Muscle of arm (tissue), 12 donors: ENCODE results near the gene SLC25A25. TPM values are rescaled to one million over a fixed set of nuclear protein-coding genes. Genes with fewer than 3 reads are reported as not detected.

Experiments
- DNase-seq: peaks from one replicate; pipeline ENCODE4 v3.0.0-alpha.2; 2013
- polyA plus RNA-seq, 12 donors: library from polyadenylated mRNA; unstranded; fragments of 120-200 nt; gene quantifications; one replicate each; pipeline ENCODE4 v1.2.1, GENCODE V29; 2013; ENCODE audit not compliant: insufficient read length in 12 of 12

The SLC25A25 gene
- polyA plus RNA-seq, 12 donors = 10.8 to 15.3 (median 11.6) TPM; not detected in 1

DNA sequence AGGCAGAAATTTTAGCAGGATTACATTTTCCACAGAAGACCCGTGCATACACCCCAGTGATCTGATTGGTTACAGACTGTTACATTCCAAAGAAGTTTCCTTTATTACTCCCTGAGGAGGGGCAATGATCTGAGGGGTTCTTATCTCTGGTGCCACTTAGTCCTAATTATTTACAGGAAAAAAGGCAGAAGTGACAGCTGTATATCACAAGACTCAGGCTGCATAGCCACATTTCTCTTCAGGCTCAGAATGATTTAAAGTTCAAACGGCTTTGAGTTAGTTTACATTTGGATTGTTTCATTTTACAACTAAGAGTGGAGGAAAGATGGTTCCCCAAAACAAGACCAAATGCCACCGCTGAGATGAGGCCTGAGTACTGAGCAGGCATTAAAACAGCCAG lies 18.2 kb upstream of the SLC25A25 start:
- no peak for DNase-seq

- DNase-seq = no peak
Observed at GRCh38 chr9:128051932-128052709, 15.9 kb upstream of the SLC25A25 start.

DNA sequence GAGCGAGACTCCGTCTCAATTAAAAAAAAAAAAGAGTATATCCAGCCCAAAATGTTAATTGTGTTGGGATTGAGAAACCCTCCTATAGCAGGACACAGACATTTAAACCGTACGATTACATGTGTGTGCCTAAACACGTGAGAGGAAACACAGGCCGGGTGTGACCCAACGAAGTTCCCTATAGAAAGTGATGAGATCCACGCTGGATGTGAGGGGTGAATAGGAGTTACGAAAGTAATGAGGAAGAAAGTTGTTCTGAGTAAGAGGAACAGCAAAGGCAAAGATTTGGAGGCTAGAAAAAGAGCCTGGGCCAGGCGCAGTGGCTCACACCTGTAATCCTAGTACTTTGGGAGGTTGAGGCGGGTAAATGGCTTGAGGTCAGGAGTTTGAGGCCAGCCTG lies 14.5 kb upstream of the SLC25A25 start:
- DNase-seq = no peak

DNA sequence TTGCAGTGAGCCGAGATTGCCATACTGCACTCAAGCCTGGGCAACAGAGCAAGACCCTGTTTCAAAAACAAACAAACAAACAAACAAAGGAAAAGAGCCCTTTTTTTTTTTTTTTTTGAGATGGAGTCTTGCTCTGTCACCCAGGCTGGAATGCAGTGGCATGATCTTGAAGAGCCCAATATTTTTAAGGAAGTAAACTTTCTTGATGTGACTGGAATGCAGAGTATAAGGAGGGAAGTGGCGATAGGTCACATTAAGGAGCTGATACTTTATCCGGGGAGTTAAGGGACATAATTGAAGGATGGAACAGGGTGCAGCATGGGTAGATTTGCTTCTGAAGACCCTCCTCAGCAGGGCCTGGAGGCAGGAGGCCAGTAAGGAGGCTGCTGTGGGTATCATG lies 13.9 kb upstream of the SLC25A25 start:
- no peak for DNase-seq

DNA sequence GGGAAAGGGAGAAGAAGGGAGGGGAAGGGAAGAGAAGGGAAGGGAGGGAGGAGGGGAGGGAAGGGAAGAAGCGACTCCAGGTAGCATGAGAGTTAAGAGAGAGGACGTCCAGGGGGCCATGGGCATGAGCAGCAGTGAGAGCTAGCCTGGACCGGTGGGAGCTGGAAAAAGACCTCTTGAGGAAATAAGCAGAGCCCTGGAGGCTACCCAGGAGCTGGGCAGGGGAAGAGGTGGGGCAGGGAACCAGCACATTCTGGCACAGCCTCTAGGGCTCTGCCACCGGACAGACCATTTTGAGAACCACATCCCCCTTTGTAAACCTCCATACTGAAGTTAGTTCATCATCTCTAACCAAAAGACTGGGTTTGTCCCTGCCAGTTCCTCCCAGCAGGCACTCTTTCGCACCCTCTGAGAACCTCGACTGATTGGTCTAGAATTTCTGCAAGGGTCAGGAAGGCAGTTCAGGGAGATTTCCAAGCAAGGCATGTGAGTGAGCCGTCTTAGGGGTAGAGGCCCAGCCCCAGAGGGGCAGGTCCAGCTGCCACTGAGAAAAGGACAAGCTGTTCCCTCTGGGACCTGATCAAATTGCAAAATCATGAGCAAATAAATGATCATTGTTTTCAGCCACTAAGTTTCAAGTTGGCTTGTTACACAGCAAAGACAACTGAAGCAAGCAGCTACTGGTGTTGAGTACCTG lies 12.5 kb upstream of the SLC25A25 start:
- no peak for DNase-seq

GRCh38 chr9:128056086-128056485 lies 11.9 kb upstream of the SLC25A25 start:
- DNase-seq = no peak

GRCh38 chr9:128056887-128057723 lies 10.9 kb upstream of the SLC25A25 start:
- no peak for DNase-seq

DNA sequence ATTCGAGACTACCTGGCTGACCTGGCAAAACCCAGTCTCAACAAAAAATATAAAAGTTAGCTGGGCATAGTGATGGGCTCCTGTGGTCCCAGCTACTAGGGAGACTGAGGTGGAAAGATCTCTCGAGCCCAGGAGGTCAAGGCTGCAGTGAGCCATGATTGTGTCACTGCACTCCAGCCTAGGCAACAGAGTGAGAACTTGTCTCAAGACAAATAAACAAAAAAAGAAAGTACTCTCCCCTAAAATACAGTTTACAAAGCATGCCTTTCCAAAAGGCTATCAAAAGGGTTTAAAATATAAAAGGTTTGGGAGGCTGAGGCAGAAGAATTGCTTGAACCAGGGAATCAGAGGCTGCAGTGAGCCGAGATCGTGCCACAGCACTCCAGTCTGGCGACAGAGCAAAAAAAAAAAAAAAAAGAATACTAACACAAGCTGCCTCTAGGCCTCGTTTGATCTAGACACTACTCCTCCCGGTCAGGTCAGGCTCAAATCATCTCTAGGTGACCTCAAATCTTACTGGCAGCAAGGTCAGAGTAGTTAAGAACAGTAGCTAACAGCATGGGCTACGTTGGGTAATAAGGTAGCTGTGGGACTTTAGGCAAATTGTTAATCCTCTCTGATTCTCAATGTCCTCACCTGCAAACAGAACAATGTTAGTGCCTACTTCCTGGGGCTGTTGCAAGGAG lies 10.2 kb upstream of the SLC25A25 start:
- no peak for DNase-seq

- no peak for DNase-seq
Observed at GRCh38 chr9:128059365-128059983, 8.6 kb upstream of the SLC25A25 start.

GRCh38 chr9:128061275-128061960 lies 6.6 kb upstream of the SLC25A25 start:
- no peak for DNase-seq

DNA sequence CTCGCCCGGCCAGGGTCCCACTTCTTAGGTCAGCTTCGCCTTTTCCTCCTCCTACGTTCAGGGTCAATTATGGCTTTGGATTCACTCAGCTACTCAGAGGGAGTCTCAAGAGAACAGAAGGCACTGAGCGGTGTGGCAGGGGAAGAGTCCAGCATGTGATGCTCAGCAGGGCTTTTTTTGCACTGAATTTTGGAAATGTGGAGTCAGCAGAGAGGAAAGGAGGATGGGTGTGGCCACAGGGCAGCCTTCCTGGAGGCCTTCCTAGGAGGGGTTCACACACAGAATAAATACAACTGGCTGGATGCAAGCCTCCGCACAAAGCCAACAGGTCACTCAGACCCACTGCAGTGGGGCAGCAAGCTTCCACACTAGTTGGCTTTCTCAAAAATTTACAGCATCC lies 5.8 kb upstream of the SLC25A25 start:
- no peak for DNase-seq

DNA sequence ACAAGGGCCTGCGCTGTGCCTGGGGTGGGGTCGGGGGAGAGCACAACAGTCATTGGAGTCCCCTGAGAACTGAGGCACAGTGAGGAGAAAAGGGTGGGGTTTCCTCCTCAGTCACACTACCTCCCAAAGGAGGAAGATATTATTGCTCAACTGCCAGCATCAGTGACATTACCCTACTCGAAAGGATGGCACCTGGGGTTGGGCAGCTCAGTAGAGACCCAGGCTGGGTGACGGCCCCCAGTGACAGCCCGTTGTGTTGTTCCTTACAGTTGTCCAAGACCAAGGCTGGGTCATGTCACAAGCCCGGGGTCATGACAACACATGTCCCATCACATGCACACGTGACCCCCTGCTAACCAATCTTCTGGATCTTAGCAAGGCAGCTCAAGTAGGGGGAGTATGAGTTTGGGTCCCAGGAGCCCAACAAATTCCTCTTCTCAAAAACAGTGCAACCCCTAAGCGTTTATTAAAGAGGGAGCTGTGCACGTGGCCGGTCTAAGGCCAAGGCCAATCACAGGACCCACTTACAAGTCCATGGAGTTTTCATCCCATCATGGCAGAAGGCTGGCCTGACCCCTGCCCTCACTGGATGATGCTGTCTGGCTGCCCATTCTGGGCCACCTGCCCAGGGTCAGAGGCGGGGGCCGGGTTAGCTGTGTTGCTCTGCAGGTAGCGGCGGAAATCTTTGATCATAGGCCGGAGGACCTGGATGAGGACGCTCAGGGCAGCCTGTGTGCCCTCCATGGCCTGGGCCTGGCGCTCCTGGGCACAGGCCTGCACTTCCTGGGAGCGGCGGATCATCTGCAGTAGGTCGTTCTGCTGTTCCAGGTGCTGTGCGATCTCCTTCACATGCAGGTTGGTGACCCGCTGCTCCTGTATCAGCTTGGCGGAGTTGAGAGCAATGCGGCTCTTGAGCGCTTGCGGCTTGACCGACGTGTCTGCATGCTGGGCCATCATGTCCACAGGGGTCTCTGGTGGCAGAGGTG lies 4.9 kb upstream of the SLC25A25 start:
- no peak for DNase-seq

DNA sequence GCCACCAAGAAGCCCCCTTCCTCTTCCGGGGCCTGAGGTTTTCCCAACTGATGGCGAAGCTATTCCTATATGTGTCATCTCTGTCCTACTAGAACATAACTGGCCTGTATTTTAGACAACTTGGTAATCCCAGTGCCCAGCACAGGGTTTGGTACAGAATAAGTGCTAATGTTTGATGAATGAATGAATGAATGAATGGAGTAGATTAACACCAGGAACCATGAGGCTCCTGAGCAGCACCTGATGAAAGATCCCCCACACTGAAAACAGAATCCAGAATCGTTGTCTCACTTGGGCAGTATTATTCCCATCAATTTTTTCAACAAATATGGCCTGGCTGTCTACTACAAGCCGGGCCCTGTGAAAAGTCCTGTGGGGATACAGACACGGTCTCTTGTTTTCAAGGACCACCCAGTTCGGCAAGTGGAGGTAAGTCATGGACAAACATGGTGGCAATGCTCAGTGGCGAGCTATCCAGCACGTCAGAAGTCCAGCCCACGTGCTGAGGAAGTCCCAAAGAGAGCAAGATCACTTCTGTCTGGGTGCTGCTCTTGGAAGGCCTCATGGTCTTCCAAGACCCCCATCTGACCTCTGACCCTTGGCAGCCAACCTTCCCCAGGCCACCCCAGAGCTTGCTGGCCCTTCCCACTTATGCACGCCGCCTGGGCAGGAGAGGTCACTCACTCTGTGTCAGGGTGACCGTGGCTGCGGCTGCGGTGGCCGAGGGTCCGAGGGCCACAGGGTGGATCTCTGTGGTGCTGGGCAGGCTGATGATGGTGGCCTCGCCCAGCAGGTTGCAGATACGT lies 1.9 kb upstream of the SLC25A25 start:
- no peak for DNase-seq

- DNase-seq = peak; percentile 99
Observed at GRCh38 chr9:128066713-128067644, 1.1 kb upstream of the SLC25A25 start, which contains the start of gene NAIF1. TSS of gene NAIF1 (minus strand) at chr9:128067320. CDS start at chr9:128067101, 219 bp downstream.

DNA sequence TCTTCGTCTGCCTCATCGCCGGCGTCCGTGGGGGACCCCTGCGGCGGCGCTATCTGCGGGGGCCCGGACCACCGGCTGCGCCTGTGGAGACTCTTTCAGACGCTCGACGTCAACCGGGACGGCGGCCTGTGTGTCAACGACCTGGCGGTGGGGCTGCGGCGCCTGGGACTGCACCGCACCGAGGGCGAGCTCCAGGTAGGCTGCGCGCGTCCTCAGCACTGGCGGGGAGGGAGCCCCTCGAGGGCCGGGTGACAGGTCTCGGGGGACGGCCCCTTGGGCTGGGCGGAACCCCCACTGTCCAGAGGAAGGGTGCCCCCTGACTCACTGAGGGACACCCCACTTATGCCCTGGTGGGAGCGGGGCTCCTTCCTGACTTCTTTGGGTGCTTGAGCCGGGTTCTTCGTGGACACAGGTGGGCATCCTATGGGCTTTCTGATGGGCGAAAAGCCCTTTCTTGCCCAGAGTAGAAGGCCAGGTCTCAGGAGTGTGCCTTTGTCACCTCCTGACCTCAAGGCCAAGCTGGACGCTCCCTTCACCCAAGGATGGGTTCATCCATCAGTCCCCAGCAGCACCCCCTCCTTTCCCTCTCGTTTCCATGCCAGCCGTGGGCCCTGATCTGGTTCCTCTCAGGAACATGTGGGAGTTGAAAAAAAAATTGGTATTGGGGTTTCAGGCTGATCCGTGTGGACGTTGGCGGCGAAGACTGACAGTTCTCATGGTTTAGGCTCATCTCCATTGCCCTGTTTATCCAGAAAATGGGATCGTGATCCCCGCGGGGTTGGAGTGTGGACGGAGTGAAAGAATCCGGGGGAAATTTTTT lies 564 bp downstream of the SLC25A25 start:
- DNase-seq = no peak

GRCh38 chr9:128070874-128071273 lies 2.8 kb downstream of the SLC25A25 start:
- DNase-seq = no peak
